Ishikawa (cell line): ENCODE results near the gene ZNF844.
A peak's percentile ranks its signal among the peaks of the same experiment; 100 is the strongest.

ENCODE experiments used
- CEBPB ChIP-seq: IDR thresholded peaks from 2 replicates; pipeline ENCODE4 v1.6.1; 2012
- CREB1 ChIP-seq: IDR thresholded peaks from 2 replicates; pipeline ENCODE4 v1.6.1; 2012; ENCODE audit warnings: low read depth
- EP300 ChIP-seq: IDR thresholded peaks from 2 replicates; pipeline ENCODE4 v1.6.1; 2012; ENCODE audit warnings: borderline replicate concordance
- FOXM1 ChIP-seq: IDR thresholded peaks from 2 replicates; pipeline ENCODE4 v1.6.1; 2012; ENCODE audit warnings: low read depth, borderline replicate concordance
- MAX ChIP-seq: IDR thresholded peaks from 2 replicates; pipeline ENCODE4 v1.6.1; 2012
- NFIC ChIP-seq: IDR thresholded peaks from 2 replicates; pipeline ENCODE4 v1.6.1; 2012
- RAD21 ChIP-seq: IDR thresholded peaks from 2 replicates; pipeline ENCODE4 v1.6.1; 2012; ENCODE audit warnings: low read depth
- YY1 ChIP-seq: IDR thresholded peaks from 2 replicates; pipeline ENCODE4 v1.6.1; 2012; ENCODE audit warnings: low read depth
- ZBTB7A ChIP-seq: IDR thresholded peaks from 2 replicates; pipeline ENCODE4 v1.6.1; 2012; ENCODE audit warnings: low read depth
- TF ChIP-seq, protein P1 (sequence below): IDR thresholded peaks from 2 replicates; pipeline ENCODE4 v1.6.1; 2012; ENCODE audit warnings: low read depth, mild to moderate bottlenecking
- TF ChIP-seq, protein P2 (sequence below): IDR thresholded peaks from 2 replicates; pipeline ENCODE4 v1.6.1; 2012

GRCh38 chr19:12052497-12053169 is 11.9 kb upstream of the ZNF844 start, which contains the start of gene ZNF878:
- TF ChIP-seq MAX = peak; percentile 67; the same call in 1 of the 2 replicates
- no peak for TF ChIP-seq YY1
- no peak for TF ChIP-seq ZBTB7A
- TF ChIP-seq EP300 = no peak
- TF ChIP-seq, protein P1, sequence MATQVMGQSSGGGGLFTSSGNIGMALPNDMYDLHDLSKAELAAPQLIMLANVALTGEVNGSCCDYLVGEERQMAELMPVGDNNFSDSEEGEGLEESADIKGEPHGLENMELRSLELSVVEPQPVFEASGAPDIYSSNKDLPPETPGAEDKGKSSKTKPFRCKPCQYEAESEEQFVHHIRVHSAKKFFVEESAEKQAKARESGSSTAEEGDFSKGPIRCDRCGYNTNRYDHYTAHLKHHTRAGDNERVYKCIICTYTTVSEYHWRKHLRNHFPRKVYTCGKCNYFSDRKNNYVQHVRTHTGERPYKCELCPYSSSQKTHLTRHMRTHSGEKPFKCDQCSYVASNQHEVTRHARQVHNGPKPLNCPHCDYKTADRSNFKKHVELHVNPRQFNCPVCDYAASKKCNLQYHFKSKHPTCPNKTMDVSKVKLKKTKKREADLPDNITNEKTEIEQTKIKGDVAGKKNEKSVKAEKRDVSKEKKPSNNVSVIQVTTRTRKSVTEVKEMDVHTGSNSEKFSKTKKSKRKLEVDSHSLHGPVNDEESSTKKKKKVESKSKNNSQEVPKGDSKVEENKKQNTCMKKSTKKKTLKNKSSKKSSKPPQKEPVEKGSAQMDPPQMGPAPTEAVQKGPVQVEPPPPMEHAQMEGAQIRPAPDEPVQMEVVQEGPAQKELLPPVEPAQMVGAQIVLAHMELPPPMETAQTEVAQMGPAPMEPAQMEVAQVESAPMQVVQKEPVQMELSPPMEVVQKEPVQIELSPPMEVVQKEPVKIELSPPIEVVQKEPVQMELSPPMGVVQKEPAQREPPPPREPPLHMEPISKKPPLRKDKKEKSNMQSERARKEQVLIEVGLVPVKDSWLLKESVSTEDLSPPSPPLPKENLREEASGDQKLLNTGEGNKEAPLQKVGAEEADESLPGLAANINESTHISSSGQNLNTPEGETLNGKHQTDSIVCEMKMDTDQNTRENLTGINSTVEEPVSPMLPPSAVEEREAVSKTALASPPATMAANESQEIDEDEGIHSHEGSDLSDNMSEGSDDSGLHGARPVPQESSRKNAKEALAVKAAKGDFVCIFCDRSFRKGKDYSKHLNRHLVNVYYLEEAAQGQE = no peak
- no peak for TF ChIP-seq CEBPB
- no peak for TF ChIP-seq RAD21
- TF ChIP-seq, protein P2, sequence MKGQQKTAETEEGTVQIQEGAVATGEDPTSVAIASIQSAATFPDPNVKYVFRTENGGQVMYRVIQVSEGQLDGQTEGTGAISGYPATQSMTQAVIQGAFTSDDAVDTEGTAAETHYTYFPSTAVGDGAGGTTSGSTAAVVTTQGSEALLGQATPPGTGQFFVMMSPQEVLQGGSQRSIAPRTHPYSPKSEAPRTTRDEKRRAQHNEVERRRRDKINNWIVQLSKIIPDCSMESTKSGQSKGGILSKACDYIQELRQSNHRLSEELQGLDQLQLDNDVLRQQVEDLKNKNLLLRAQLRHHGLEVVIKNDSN = no peak
- no peak for TF ChIP-seq CREB1
- no peak for TF ChIP-seq NFIC
- TF ChIP-seq FOXM1 = no peak
